SK-N-SH (cell line): ENCODE results near the gene COLQ. TPM values are rescaled to one million over a fixed set of nuclear protein-coding genes. Genes with fewer than 3 reads are reported as not detected.

Experiments
- CTCF ChIA-PET: fragments of 300-600, 350-600 bp; formaldehyde crosslinking; extraction: SDS; loops from one replicate; lab custom pipeline; 2021; lab: Yijun Ruan, JAX
- POLR2A ChIA-PET: fragments of 350-600 bp; sonication (Branson Sonifier 250); formaldehyde crosslinking; extraction: SDS; loops from one replicate; lab custom pipeline; 2020; ENCODE audit warnings: antibody characterized with exemption, inconsistent platforms; lab: Yijun Ruan, JAX
- DNase-seq: peaks from one replicate; pipeline ENCODE4 v3.0.0; 2012
- H2AFZ ChIP-seq: fragments of 200-600 bp; sonication (generic); 2 replicates; pipeline ENCODE4 v1.8.1; 2016; ENCODE audit warnings: antibody characterized with exemption, mild to moderate bottlenecking, low read depth
- H3F3A ChIP-seq: fragments of 200-600 bp; sonication (generic); replicated peaks from 2 replicates; pipeline ENCODE3; 2016; ENCODE audit warnings: antibody characterized with exemption, mild to moderate bottlenecking; ENCODE audit not compliant: insufficient read depth
- H3K27ac ChIP-seq, 2 experiments: fragments of 200-500 bp in 1 of 2; fragments of 200-600 bp in 1 of 2; sonication (Bioruptor generic) in 1 of 2; sonication (generic), shearing (Covaris generic) in 1 of 2; 2 replicates each; pipeline versions ENCODE4 v1.5.1 to v1.6.1; 2014 to 2016; ENCODE audit warnings: low read depth in 2 of 2, inconsistent platforms in 1 of 2, low read length in 1 of 2, mild to moderate bottlenecking in 1 of 2, mixed read lengths in 1 of 2
- H3K27me3 ChIP-seq: fragments of 200-600 bp; sonication (generic), shearing (Covaris generic); 2 replicates; pipeline ENCODE4 v1.6.1; 2016; ENCODE audit warnings: mixed run types; ENCODE audit not compliant: insufficient read depth
- H3K36me3 ChIP-seq, 2 experiments: fragments of 200-500 bp in 1 of 2; fragments of 200-600 bp in 1 of 2; sonication (Bioruptor generic) in 1 of 2; sonication (generic) in 1 of 2; replicated peaks in 1 of 2; 2 replicates each; pipeline versions ENCODE3 to v1.5.1; 2014 to 2016; ENCODE audit warnings: low read length in 1 of 2, mild to moderate bottlenecking in 1 of 2; ENCODE audit not compliant: insufficient read depth in 2 of 2, control insufficient read depth in 1 of 2
- H3K4me1 ChIP-seq, 2 experiments: fragments of 200-500 bp in 1 of 2; fragments of 200-600 bp in 1 of 2; sonication (Bioruptor generic) in 1 of 2; sonication (generic), shearing (Covaris generic) in 1 of 2; 2 replicates each; pipeline versions ENCODE4 v1.5.1 to v1.6.1; 2014 to 2016; ENCODE audit warnings: low read depth in 1 of 2, low read length in 1 of 2, mixed run types in 1 of 2; ENCODE audit not compliant: insufficient read depth in 2 of 2, control insufficient read depth in 1 of 2
- H3K4me2 ChIP-seq: fragments of 200-600 bp; sonication (generic), shearing (Covaris generic); 2 replicates; pipeline ENCODE4 v1.6.1; 2017; ENCODE audit warnings: mixed run types
- H3K4me3 ChIP-seq, 2 experiments: fragments of 200-500 bp in 1 of 2; fragments of 200-600 bp in 1 of 2; sonication (Bioruptor generic) in 1 of 2; sonication (generic), shearing (Covaris generic) in 1 of 2; 2 replicates each; pipeline versions ENCODE4 v1.5.1 to v1.8.1; 2014 to 2016; ENCODE audit warnings: low read depth in 2 of 2, inconsistent platforms in 1 of 2, low read length in 1 of 2, mild to moderate bottlenecking in 1 of 2, mixed read lengths in 1 of 2, moderate library complexity in 1 of 2
- H3K79me2 ChIP-seq: fragments of 200-600 bp; sonication (generic); 2 replicates; pipeline ENCODE4 v1.8.1; 2017; ENCODE audit warnings: mild to moderate bottlenecking; ENCODE audit not compliant: insufficient read depth
- H3K9ac ChIP-seq: fragments of 200-600 bp; sonication (generic); 2 replicates; pipeline ENCODE4 v1.6.1; 2017; ENCODE audit warnings: mixed run types
- H3K9me2 ChIP-seq: fragments of 200-600 bp; sonication (generic); 2 replicates; pipeline ENCODE4 v1.6.1; 2017; ENCODE audit warnings: mixed run types
- H3K9me3 ChIP-seq: fragments of 200-600 bp; sonication (generic); 2 replicates; pipeline ENCODE4 v1.6.1; 2017; ENCODE audit warnings: mixed run types, mild to moderate bottlenecking, moderate library complexity
- H4K20me1 ChIP-seq: fragments of 200-600 bp; sonication (generic); 2 replicates; pipeline ENCODE4 v1.6.1; 2017; ENCODE audit warnings: mild to moderate bottlenecking, mixed run types; ENCODE audit not compliant: insufficient read depth
- EP300 ChIP-seq, 2 experiments: IDR thresholded peaks; 2 replicates each; pipeline versions ENCODE4 v1.4.0 to v1.6.1; 2012; ENCODE audit warnings: borderline replicate concordance in 1 of 2, low read depth in 1 of 2, low read length in 1 of 2
- EZH2phosphoT487 ChIP-seq: fragments of 200-600 bp; sonication (generic); IDR thresholded peaks from 2 replicates; pipeline ENCODE4 v1.6.1; 2017; ENCODE audit warnings: low read depth, mixed run types, mild to moderate bottlenecking, antibody characterized with exemption, moderate library complexity, borderline replicate concordance
- FOSL2 ChIP-seq: IDR thresholded peaks from 2 replicates; pipeline ENCODE4 v1.4.0; 2012; ENCODE audit warnings: low read depth, mild to moderate bottlenecking, moderate library complexity, borderline replicate concordance
- FOXJ3 ChIP-seq: sonication (generic); formaldehyde crosslinking; IDR thresholded peaks from 2 replicates; pipeline ENCODE4 v1.5.1; 2020; ENCODE audit warnings: mild to moderate bottlenecking, missing genetic modification reagents
- FOXM1 ChIP-seq: IDR thresholded peaks from 2 replicates; pipeline ENCODE4 v1.4.0; 2012; ENCODE audit warnings: low read depth, mild to moderate bottlenecking
- GABPA ChIP-seq: IDR thresholded peaks from 2 replicates; pipeline ENCODE4 v1.4.0; 2012; ENCODE audit warnings: low read depth, mild to moderate bottlenecking
- IRF3 ChIP-seq: fragments of 150-350 bp; IDR thresholded peaks from 2 replicates; pipeline ENCODE4 v1.6.1; 2016; ENCODE audit warnings: mild to moderate bottlenecking, low read depth, low read length
- JUND ChIP-seq: IDR thresholded peaks from 2 replicates; pipeline ENCODE4 v1.4.0; 2012
- MEF2A ChIP-seq: IDR thresholded peaks from 2 replicates; pipeline ENCODE4 v1.4.0; 2012; ENCODE audit warnings: low read depth, borderline replicate concordance
- MXI1 ChIP-seq: IDR thresholded peaks from 2 replicates; pipeline ENCODE4 v1.6.1; 2012; ENCODE audit warnings: mild to moderate bottlenecking, low read depth, low read length, improper control_type of control experiment
- NRF1 ChIP-seq: IDR thresholded peaks from 2 replicates; pipeline ENCODE4 v1.6.1; 2012; ENCODE audit warnings: low read depth, mild to moderate bottlenecking, low read length
- POLR2AphosphoS5 ChIP-seq: IDR thresholded peaks from 2 replicates; pipeline ENCODE4 v1.6.1; 2012; ENCODE audit warnings: low read depth, low read length
- RAD21 ChIP-seq: IDR thresholded peaks from 2 replicates; pipeline ENCODE4 v1.6.1; 2012; ENCODE audit warnings: mild to moderate bottlenecking, low read length
- RCOR1 ChIP-seq: fragments of 150-350 bp; IDR thresholded peaks from 2 replicates; pipeline ENCODE4 v1.6.1; 2017; ENCODE audit warnings: antibody characterized with exemption, low read length
- REST ChIP-seq: IDR thresholded peaks from 2 replicates; pipeline ENCODE4 v1.6.1; 2012; ENCODE audit warnings: mild to moderate bottlenecking, low read depth, low read length, moderate library complexity
- RFX5 ChIP-seq: IDR thresholded peaks from 2 replicates; pipeline ENCODE4 v1.6.1; 2012; ENCODE audit warnings: mild to moderate bottlenecking, improper control_type of control experiment, low read length
- RXRA ChIP-seq: IDR thresholded peaks from 2 replicates; pipeline ENCODE4 v1.4.0; 2012; ENCODE audit warnings: low read depth, mild to moderate bottlenecking, borderline replicate concordance
- SIN3A ChIP-seq: IDR thresholded peaks from 2 replicates; pipeline ENCODE4 v1.6.1; 2012; ENCODE audit warnings: low read depth, mild to moderate bottlenecking, low read length, moderate library complexity, borderline replicate concordance
- USF1 ChIP-seq: IDR thresholded peaks from 2 replicates; pipeline ENCODE4 v1.4.0; 2012; ENCODE audit warnings: low read depth, borderline replicate concordance
- YY1 ChIP-seq: IDR thresholded peaks from 2 replicates; pipeline ENCODE4 v1.4.0; 2012; ENCODE audit warnings: low read depth, mild to moderate bottlenecking
- ZBTB33 ChIP-seq: IDR thresholded peaks from 2 replicates; pipeline ENCODE4 v1.4.0; 2012; ENCODE audit warnings: low read depth, borderline replicate concordance
- WGBS: methylation state at CpG from one replicate; pipeline ENCODE4 v1.1.6; 2017; ENCODE audit warnings: low lambda C conversion rate; 5-methylcytosine and 5-hydroxymethylcytosine counted together
- polyA plus RNA-seq, 3 experiments: library from polyadenylated mRNA; depleted of rRNA; stranded (reverse); fragments of >200 nt; gene quantifications; 2 replicates each; pipeline ENCODE4 v1.2.3, GENCODE V29; 2012

Gene COLQ
- polyA plus RNA-seq, 1 of the 3 experiments (the other 2 are of a cell fraction): 1.5 TPM

GRCh38 chr3:15553749-15554148 lies 32.2 kb upstream of the COLQ start (continued):
- TF ChIP-seq IRF3: no peak
- no peak for TF ChIP-seq MEF2A

GRCh38 chr3:15551902-15552301 lies 30.4 kb upstream of the COLQ start:
- Histone ChIP-seq H2AFZ (no peak overlapping the region), H3K4me3 (no peak overlapping the region), H3F3A (no peaks in the 10 kb centered on the region), H3K27me3 (no peaks in the 10 kb centered on the region), H4K20me1 (no peaks in the 10 kb centered on the region), H3K4me1 (no peaks in the 10 kb centered on the region), H3K79me2 (no peaks in the 10 kb centered on the region), H3K27ac (no peak overlapping the region), H3K9me3 (no peaks in the 10 kb centered on the region), H3K9me2 (no peaks in the 10 kb centered on the region), H3K36me3 (peaks cover 0 to 4% of the 10 kb centered on the region in 2 experiments), H3K4me2 (no peak overlapping the region), H3K9ac (no peak overlapping the region)
- DNase-seq: no peak
- ChIA-PET CTCF (interaction anchor here (0.8 to 2.0 kb wide), 2 partner anchors 24 to 284 kb away, joined by 3 to 6 read pairs; no protein-coding TSS in a partner anchor), POLR2A (no interaction called here)
- TF ChIP-seq POLR2AphosphoS5: no peak
- TF ChIP-seq NRF1: no peak
- TF ChIP-seq SIN3A: no peak
- no peak for TF ChIP-seq ZBTB33
- no peak for TF ChIP-seq EP300 (IDR thresholded peaks at IDR 0.05; ENCODE audit: borderline replicate concordance in 1 of 2, low read depth in 1 of 2, low read length in 1 of 2)
- no peak for TF ChIP-seq FOXM1
- TF ChIP-seq RFX5: no peak
- TF ChIP-seq YY1: no peak
- no peak for TF ChIP-seq FOSL2
- no peak for TF ChIP-seq MXI1
- no peak for TF ChIP-seq RXRA
- TF ChIP-seq JUND: no peak
- no peak for TF ChIP-seq REST
- no peak for TF ChIP-seq RCOR1
- TF ChIP-seq USF1: no peak
- no peak for TF ChIP-seq FOXJ3
- no peak for TF ChIP-seq RAD21
- TF ChIP-seq EZH2phosphoT487: no peak
- TF ChIP-seq GABPA: no peak
- WGBS: no CpG with 5 or more reads among the region's 1 CpG
